Neural cell (in vitro differentiated cells): Measurements from ENCODE around the gene ADCY1.

Experiments
- EP300 ChIP-seq: fragments of 450-650 bp; conservative IDR thresholded peaks from 2 replicates; pipeline ENCODE4 v1.6.1; 2014; ENCODE audit warnings: antibody characterized with exemption, mild to moderate bottlenecking, moderate library complexity; ENCODE audit not compliant: poor library complexity, severe bottlenecking
- EZH2 ChIP-seq: fragments of 200-600, 300-800 bp; shearing (Covaris generic), sonication (generic); IDR thresholded peaks from 2 replicates; pipeline ENCODE4 v1.6.1; 2014; ENCODE audit warnings: antibody characterized with exemption, low read length, borderline replicate concordance, mild to moderate bottlenecking; ENCODE audit not compliant: insufficient read depth, poor library complexity, severe bottlenecking
- MXI1 ChIP-seq: fragments of 450-650 bp; conservative IDR thresholded peaks from 2 replicates; pipeline ENCODE4 v1.6.1; 2014; ENCODE audit warnings: antibody characterized with exemption, mild to moderate bottlenecking; ENCODE audit not compliant: poor library complexity, severe bottlenecking
- RAD21 ChIP-seq: fragments of 450-650 bp; conservative IDR thresholded peaks from 2 replicates; pipeline ENCODE4 v1.6.1; 2014; ENCODE audit warnings: antibody characterized with exemption, mild to moderate bottlenecking, moderate library complexity
- REST ChIP-seq: IDR thresholded peaks from 2 replicates; pipeline ENCODE4 v1.6.1; 2012; ENCODE audit warnings: borderline replicate concordance
- TF ChIP-seq, protein P1 (sequence below): fragments of 450-650 bp; IDR thresholded peaks from 2 replicates; pipeline ENCODE4 v1.5.1; 2014; ENCODE audit warnings: antibody characterized with exemption, mild to moderate bottlenecking, moderate library complexity; ENCODE audit not compliant: poor library complexity, severe bottlenecking

DNA sequence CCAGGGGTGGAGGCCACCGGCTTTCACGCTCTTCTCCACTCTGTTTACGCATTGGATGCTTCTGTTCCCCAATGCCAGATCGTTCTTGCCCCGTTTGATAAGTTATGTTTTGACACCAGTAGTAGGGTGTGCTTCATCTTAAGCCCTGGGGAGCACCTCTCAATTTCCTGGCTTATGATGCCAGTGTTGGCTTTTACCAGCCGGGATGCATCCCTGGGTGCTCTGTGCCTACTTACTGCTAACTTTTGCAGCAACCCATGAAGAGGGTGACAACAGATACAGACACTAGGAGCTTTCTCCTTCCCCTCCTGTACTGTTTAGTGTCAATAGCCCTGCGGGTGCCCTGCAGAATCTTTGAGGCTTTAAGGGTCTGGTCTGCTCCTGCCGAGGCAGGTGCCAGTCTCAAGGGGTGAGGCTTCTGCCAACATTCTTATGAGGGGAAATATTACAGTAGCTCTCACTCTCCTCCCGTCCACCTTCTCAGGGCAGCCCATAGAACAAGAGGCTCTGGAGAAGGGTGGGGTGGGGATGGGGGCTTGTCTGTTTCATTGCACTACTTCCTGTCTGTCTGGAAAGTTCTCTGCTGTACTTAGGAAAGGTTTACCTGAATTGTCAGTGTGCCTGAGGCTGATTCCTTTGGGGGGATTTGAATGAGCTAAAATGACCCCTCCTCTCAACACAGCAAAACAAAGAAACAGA lies 23.3 kb downstream of the ADCY1 start:
- TF ChIP-seq, protein P1, sequence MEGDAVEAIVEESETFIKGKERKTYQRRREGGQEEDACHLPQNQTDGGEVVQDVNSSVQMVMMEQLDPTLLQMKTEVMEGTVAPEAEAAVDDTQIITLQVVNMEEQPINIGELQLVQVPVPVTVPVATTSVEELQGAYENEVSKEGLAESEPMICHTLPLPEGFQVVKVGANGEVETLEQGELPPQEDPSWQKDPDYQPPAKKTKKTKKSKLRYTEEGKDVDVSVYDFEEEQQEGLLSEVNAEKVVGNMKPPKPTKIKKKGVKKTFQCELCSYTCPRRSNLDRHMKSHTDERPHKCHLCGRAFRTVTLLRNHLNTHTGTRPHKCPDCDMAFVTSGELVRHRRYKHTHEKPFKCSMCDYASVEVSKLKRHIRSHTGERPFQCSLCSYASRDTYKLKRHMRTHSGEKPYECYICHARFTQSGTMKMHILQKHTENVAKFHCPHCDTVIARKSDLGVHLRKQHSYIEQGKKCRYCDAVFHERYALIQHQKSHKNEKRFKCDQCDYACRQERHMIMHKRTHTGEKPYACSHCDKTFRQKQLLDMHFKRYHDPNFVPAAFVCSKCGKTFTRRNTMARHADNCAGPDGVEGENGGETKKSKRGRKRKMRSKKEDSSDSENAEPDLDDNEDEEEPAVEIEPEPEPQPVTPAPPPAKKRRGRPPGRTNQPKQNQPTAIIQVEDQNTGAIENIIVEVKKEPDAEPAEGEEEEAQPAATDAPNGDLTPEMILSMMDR, result no peak
- TF ChIP-seq EP300 (no peak), REST (no peak), RAD21 (no peak), EZH2 (no peak), MXI1 (no peak)
